Esophagus (tissue), 2 donors: ENCODE data around the gene MESP2. TPM values are rescaled to one million over a fixed set of nuclear protein-coding genes. Genes with fewer than 3 reads are reported as not detected.

ENCODE experiments used
- H3K27ac ChIP-seq, 2 donors: one replicate each; pipeline ENCODE4 v1.5.1; 2013; ENCODE audit warnings: low read depth in 2 of 2, mild to moderate bottlenecking in 2 of 2, inconsistent platforms in 1 of 2, low read length in 1 of 2, moderate library complexity in 1 of 2
- H3K27me3 ChIP-seq, 2 donors: one replicate each; pipeline ENCODE4 v1.6.1; 2013; ENCODE audit warnings: low read length in 2 of 2, control low read depth in 1 of 2, mild to moderate bottlenecking in 1 of 2; ENCODE audit not compliant: insufficient read depth in 2 of 2, control insufficient read depth in 1 of 2
- H3K36me3 ChIP-seq, 2 donors: one replicate each; pipeline ENCODE4 v1.6.1; 2013; ENCODE audit warnings: low read length in 1 of 2; ENCODE audit not compliant: control insufficient read depth in 2 of 2, insufficient read depth in 2 of 2
- H3K4me1 ChIP-seq, 2 donors: one replicate each; pipeline ENCODE4 v1.6.1; 2013; ENCODE audit warnings: low read length in 1 of 2; ENCODE audit not compliant: control insufficient read depth in 2 of 2, insufficient read depth in 2 of 2
- H3K4me3 ChIP-seq, 2 donors: one replicate each; pipeline ENCODE4 v1.5.1; 2013; ENCODE audit warnings: low read length in 2 of 2, mild to moderate bottlenecking in 2 of 2, low read depth in 1 of 2, moderate library complexity in 1 of 2
- H3K9me3 ChIP-seq, 2 donors: one replicate each; pipeline ENCODE4 v1.6.1; 2013; ENCODE audit warnings: mild to moderate bottlenecking in 2 of 2, low read depth in 1 of 2, low read length in 1 of 2, moderate library complexity in 1 of 2; ENCODE audit not compliant: control insufficient read depth in 2 of 2, insufficient read depth in 1 of 2
- WGBS, 2 donors: extraction: QIAGEN DNeasy Blood & Tissue Kit; methylation state at CpG; one replicate each; pipeline ENCODE4 v1.1.7; 2013; 5-methylcytosine and 5-hydroxymethylcytosine counted together
- polyA plus RNA-seq, 2 donors: library from polyadenylated mRNA; stranded (reverse); fragments of 200-250 nt; gene quantifications; one replicate each; pipeline ENCODE4 v1.2.3, GENCODE V29; 2013
- donor health status: healthy with polysubstance abuse.
- donor health status: Bipolar disorder and iron deficiency.

The MESP2 gene
- polyA plus RNA-seq, 2 donors, result 0.56 to 0.75 TPM

DNA sequence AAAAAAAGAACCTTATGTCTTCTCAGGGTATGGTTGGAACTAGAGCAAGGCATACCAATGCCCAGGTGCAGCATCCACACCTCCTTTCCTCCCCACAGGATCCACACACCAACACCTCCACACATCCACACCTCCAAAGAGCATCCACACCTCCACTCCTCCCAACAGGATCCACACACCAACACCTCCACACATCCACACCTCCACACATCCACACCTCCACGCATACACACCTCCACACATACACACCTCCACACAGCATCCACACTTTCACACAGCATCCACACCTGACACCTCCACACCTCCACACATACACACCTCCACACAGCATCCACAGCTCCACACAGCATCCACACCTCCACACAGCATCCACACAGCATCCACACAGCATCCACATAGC, 30.4 kb upstream of the MESP2 start:
- 33 to 76% methylated on average over 1 of the region's 1 CpG for WGBS, 2 donors
- no peak overlapping the region for H3K27ac ChIP-seq
- no peak overlapping the region for H3K4me3 ChIP-seq
- no peaks in the 10 kb centered on the region for H3K36me3 ChIP-seq
- H3K4me1 ChIP-seq, result peaks cover 3 to 21% of the 10 kb centered on the region in 2 donors
- H3K9me3 ChIP-seq, result peaks cover 0 to 2% of the 10 kb centered on the region in 2 donors
- H3K27me3 ChIP-seq, result no peaks in the 10 kb centered on the region

GRCh38 chr15:89746386-89746780, 29.7 kb upstream of the MESP2 start:
- Histone ChIP-seq H3K27me3 (no peaks in the 10 kb centered on the region), H3K4me3 (no peak overlapping the region), H3K9me3 (peaks cover 0 to 2% of the 10 kb centered on the region in 2 donors), H3K27ac (no peak overlapping the region), H3K4me1 (peaks cover 3 to 24% of the 10 kb centered on the region in 2 donors), H3K36me3 (no peaks in the 10 kb centered on the region)
- WGBS, 2 donors, result 60 to 64% methylated on average over 9 of the region's 9 CpGs

- WGBS, 2 donors, result 75 to 77% methylated on average over 28 of the region's 28 CpGs
- Histone ChIP-seq H3K36me3 (no peaks in the 10 kb centered on the region), H3K27ac (no peak overlapping the region), H3K4me1 (peaks cover 6 to 27% of the 10 kb centered on the region in 2 donors), H3K4me3 (no peak overlapping the region), H3K9me3 (peaks cover 0 to 2% of the 10 kb centered on the region in 2 donors), H3K27me3 (no peaks in the 10 kb centered on the region)
Observed at GRCh38 chr15:89747708-89748682, 28.1 kb upstream of the MESP2 start.

DNA sequence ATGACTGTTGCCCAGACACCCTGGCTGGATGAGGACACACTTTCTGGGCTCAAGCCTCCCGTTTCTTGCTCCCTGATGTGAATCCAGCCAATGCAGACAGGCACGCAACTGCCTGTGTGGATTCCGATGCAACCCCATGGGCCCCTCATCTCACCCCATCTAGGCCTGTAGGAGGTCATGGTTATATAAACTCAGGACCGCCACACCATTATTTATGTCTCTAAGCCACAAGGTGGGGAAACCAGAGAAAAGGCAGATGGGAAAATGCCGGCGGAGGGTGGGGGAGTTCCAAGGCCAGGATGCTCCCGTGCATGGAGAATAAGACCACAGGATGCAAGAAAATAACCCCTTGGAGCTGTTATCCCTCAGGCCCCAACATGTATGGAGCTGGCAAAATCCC, 27.1 kb upstream of the MESP2 start:
- H3K4me3 ChIP-seq, result no peak overlapping the region
- H3K9me3 ChIP-seq, result peaks cover 0 to 2% of the 10 kb centered on the region in 2 donors
- H3K27ac ChIP-seq, result no peak overlapping the region
- no peaks in the 10 kb centered on the region for H3K36me3 ChIP-seq
- 87 to 90% methylated on average over 7 of the region's 7 CpGs for WGBS, 2 donors
- peaks cover 6 to 27% of the 10 kb centered on the region in 2 donors for H3K4me1 ChIP-seq
- H3K27me3 ChIP-seq, result no peaks in the 10 kb centered on the region

DNA sequence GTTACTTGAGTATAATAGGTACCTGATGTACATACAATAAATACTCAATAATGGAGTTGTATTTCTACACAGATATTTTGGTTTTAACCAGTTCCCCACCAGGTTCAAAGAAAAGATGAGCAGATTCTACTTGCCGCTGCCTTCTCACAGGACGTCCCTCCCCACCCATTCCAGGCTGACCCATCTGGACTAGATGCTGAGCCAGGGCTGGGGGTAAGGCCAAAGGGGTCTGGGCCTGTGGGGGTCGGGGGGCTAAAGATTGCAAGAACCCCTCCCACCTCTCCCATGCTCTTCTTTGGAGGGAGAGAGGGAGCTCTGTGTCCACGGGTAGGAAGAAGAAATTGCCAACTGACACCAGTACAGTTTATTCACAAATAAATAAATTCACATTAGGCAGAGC, 26.6 kb upstream of the MESP2 start:
- WGBS, 2 donors, result 67% methylated on average over 4 of the region's 4 CpGs
- H3K4me3 ChIP-seq, result no peak overlapping the region
- no peaks in the 10 kb centered on the region for H3K27me3 ChIP-seq
- peaks cover 6 to 27% of the 10 kb centered on the region in 2 donors for H3K4me1 ChIP-seq
- H3K36me3 ChIP-seq, result no peaks in the 10 kb centered on the region
- no peak overlapping the region for H3K27ac ChIP-seq
- peaks cover 0 to 2% of the 10 kb centered on the region in 2 donors for H3K9me3 ChIP-seq

DNA sequence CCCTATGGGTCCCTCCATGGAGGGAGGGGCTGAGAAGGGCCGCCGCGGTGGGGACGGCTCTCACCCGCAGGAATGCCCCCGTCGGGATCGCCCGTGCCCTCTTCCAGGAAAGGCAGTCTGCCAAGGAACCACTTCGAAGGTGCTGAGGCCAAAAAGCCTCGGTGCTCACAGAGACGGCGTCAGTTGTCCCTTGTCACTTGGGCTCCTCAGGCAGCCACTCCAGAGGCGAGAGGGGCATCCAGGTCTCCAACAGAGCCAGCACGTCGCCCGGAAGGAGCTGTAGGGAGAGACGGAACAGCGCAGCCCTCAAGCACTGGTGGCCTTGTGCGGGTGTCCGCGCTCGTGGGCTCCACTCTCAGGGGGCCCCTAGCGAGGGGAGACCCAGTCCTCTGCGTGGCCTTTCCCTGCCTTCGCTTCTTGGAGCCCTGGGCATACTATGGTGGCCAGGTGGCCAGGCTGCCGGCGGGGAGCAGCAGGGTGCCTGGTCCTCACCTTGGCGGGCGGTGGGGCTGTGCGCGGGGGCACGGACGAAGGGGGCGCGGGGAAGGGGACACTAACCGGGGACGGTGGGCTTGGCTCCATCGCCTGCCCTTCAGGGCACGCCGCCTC, 26.1 kb upstream of the MESP2 start:
- WGBS, 2 donors, result 9 to 12% methylated on average over 41 of the region's 41 CpGs
- no peaks in the 10 kb centered on the region for H3K36me3 ChIP-seq
- H3K27me3 ChIP-seq, result no peaks in the 10 kb centered on the region
- peaks cover 0 to 2% of the 10 kb centered on the region in 2 donors for H3K9me3 ChIP-seq
- peak overlapping the region; percentile 60 to 65 for H3K4me3 ChIP-seq
- H3K27ac ChIP-seq, result no peak overlapping the region
- peaks cover 6 to 27% of the 10 kb centered on the region in 2 donors for H3K4me1 ChIP-seq

DNA sequence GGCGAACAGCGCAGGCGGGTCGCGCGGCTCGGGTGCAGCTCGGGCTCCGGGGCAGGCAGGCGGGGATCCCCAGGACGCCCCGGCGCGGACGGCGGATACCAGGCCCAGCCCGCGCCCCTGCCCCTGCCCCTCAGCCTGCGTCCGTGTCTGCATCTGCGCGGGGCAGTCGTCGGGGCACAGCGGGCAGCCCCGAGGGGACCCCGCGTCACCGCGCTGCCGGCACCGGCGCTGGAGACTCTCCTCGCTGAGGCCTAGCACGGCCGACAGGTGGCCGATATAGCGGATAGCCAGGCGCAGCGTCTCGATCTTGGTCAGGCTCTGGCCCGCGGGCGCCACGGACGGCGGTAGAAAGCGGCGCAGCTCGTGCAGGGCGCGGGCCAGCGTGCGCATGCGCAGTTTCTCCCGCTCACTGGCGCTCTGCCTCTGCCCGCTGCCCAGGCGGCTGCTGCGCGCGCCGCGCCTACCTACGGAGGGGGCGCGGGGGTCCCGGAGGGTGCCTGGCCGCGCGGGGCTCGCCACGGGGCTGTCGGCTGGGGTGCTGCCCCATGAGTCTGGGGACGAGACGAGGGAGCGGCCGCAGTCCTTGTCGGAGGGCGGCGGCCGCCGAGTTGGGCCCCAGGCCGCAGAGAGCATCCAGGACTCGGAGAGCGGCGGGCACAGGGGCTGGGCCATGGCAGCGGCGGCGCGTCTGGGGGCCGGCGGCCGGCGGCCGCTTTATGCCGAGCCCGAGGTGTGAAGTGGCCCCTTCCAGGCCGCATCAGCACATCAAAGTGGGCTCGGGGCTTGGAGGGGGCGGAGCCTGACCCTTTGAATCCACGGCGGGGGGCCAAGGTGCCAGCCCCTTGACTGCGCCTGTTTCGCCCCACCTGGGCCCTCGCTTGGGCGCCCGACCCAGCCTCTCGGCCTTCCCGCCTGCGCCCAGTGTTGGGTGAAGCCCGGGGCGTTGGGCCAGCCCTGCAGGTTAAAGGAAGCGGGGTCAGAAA, 25.3 kb upstream of the MESP2 start, which contains the start of gene MESP1:
Gene MESP1, minus strand, starts transcription at position 690 of the 983 bp plus-strand sequence. Its CDS starts 18 bp downstream, at position 672.
- Histone ChIP-seq H3K27me3 (no peaks in the 10 kb centered on the region), H3K4me3 (peak within 1 kb of the TSS; percentile 60 to 65), H3K36me3 (no peaks in the 10 kb centered on the region), H3K27ac (peak within 1 kb of the TSS in 1 of 2 donors; percentile 54), H3K9me3 (peaks cover 0 to 2% of the 10 kb centered on the region in 2 donors), H3K4me1 (peaks cover 6 to 27% of the 10 kb centered on the region in 2 donors)
- 2 to 3% methylated on average over 84 to 114 of the region's 114 CpGs for WGBS, 2 donors

DNA sequence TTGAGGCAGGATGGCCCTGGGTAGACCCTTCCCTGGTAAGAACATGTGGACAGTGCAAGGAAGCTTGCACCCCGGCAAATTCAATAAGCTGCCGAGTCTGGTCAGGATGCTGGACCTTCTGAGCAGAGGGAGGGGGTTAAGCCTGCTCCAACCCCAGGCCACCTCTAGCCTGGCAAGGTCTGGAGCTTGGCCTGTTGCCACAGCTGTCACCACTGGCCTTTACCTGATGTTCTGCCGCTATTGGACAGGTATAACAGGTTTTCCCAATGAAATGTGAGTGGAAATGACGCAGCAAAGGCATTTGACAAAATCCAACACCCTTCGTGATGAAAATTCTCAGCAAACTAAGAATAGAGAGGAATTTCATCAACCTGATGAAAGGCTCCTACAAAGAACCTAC, 24.4 kb upstream of the MESP2 start:
- 69 to 77% methylated on average over 5 of the region's 5 CpGs for WGBS, 2 donors

DNA sequence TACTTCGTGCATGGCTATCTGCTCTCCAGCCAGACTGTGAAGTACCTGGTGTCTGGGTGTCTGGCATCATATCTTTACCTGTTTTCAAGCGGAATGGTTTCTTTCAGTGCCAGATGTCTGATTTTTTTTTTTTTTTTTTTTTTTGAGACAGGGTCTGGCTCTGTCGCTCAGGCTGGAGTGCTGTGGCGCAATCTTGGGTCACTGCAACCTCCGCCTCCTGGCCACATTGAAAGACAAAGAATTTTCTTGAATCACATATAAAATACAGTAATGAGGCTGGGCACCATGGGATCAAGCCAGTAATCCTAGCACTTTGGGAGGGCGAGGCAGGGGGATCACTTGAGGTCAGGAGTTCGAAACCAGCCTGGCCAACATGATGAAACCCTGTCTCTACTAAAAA, 22.3 kb upstream of the MESP2 start:
- H3K27me3 ChIP-seq, result no peaks in the 10 kb centered on the region
- H3K4me3 ChIP-seq, result no peak overlapping the region

More for the DNA sequence above, 24.4 kb upstream of the MESP2 start:
- Histone ChIP-seq H3K4me1 (peaks cover 6 to 20% of the 10 kb centered on the region in 2 donors), H3K9me3 (no peaks in the 10 kb centered on the region), H3K4me3 (no peak overlapping the region), H3K27me3 (no peaks in the 10 kb centered on the region), H3K27ac (peak overlapping the region in 1 of 2 donors; percentile 6), H3K36me3 (no peaks in the 10 kb centered on the region)

More for the DNA sequence above, 22.3 kb upstream of the MESP2 start:
- Histone ChIP-seq H3K36me3 (no peaks in the 10 kb centered on the region), H3K27ac (no peak overlapping the region), H3K9me3 (no peaks in the 10 kb centered on the region), H3K4me1 (peaks cover 6 to 15% of the 10 kb centered on the region in 2 donors)
- 81 to 87% methylated on average over 7 of the region's 7 CpGs for WGBS, 2 donors
